Hepatocyte (in vitro differentiated cells): ENCODE results near the gene MXI1.

Experiments
- EZH2 ChIP-seq: fragments of 200-600 bp; sonication (generic); IDR thresholded peaks from 2 replicates; pipeline ENCODE4 v1.6.1; 2016; ENCODE audit warnings: antibody characterized with exemption, mild to moderate bottlenecking, borderline replicate concordance
- EZH2phosphoT487 ChIP-seq: fragments of 200-600 bp; sonication (generic); IDR thresholded peaks from one replicate; pipeline ENCODE4 v1.6.1; 2018; ENCODE audit warnings: antibody characterized with exemption, mild to moderate bottlenecking, low read depth, moderate library complexity; ENCODE audit not compliant: unreplicated experiment, severe bottlenecking
- TF ChIP-seq, protein P1 (sequence below): fragments of 200-600 bp; sonication (generic); IDR thresholded peaks from 2 replicates; pipeline ENCODE4 v1.5.1; 2016; ENCODE audit warnings: antibody characterized with exemption, mild to moderate bottlenecking; ENCODE audit not compliant: poor library complexity

DNA sequence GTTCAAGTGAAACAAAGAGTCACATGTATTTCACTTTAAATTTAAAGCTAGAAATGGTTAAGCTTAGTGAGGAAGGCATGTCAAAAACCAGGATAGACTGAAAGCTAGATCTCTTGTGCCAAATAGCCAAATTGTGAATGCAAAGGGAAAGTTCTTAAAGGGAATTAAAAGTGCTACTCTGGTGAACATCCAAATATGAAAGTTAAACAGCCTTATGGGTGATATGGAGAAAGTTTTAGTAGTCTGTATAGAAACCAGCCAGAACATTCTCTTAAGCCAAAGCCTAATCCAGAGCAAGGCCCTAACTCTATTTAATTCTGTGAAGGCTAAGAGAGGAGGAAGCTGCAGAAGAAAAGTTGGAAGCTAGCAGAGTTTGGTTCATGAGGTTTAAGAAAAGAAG is 47.1 kb downstream of the MXI1 start:
- TF ChIP-seq EZH2phosphoT487 (no peak), EZH2 (no peak)
- TF ChIP-seq, protein P1, sequence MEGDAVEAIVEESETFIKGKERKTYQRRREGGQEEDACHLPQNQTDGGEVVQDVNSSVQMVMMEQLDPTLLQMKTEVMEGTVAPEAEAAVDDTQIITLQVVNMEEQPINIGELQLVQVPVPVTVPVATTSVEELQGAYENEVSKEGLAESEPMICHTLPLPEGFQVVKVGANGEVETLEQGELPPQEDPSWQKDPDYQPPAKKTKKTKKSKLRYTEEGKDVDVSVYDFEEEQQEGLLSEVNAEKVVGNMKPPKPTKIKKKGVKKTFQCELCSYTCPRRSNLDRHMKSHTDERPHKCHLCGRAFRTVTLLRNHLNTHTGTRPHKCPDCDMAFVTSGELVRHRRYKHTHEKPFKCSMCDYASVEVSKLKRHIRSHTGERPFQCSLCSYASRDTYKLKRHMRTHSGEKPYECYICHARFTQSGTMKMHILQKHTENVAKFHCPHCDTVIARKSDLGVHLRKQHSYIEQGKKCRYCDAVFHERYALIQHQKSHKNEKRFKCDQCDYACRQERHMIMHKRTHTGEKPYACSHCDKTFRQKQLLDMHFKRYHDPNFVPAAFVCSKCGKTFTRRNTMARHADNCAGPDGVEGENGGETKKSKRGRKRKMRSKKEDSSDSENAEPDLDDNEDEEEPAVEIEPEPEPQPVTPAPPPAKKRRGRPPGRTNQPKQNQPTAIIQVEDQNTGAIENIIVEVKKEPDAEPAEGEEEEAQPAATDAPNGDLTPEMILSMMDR: no peak
